Measurements from ENCODE around the gene VTCN1. TPM values are rescaled to one million over a fixed set of nuclear protein-coding genes. Genes with fewer than 3 reads are reported as not detected.

VTCN1 gene
- total and polyA plus RNA-seq, 2 of the 13 experiments (the other 11 are each of a cell fraction or from before 2014, with no cell fraction given), result not detected

- TF ChIP-seq ZSCAN31 (CRISPR knock-in tag; IDR thresholded peaks at IDR 0.05; ENCODE audit: low read depth), result no peak
Observed at GRCh38 chr1:117231312-117231711, 20.6 kb upstream of the VTCN1 start (continued).

GRCh38 chr1:117229217-117229616, 18.5 kb upstream of the VTCN1 start:
- FAIRE-seq (no peak), ATAC-seq (no peak), DNase-seq (ENCODE audit: low spot score) (no peak)
- Histone ChIP-seq H3K9ac (ENCODE audit: insufficient read depth, low read depth, low read length) (no peak overlapping the region), H3K36me3 (replicated peaks in 1 of 2; ENCODE audit: control insufficient read depth in 1 of 2, insufficient read depth in 2 of 2, low read length in 2 of 2) (no peaks in the 10 kb centered on the region), H2AFZ (ENCODE audit: low read length) (no peak overlapping the region), H3K4me1 (ENCODE audit: insufficient read depth, low read length) (no peaks in the 10 kb centered on the region), H3K79me2 (ENCODE audit: insufficient read depth, low read length) (no peaks in the 10 kb centered on the region), H4K20me1 (ENCODE audit: insufficient read depth, low read length) (no peaks in the 10 kb centered on the region), H3K27ac (ENCODE audit: extremely low read length, insufficient read depth, low read length) (no peak overlapping the region), H3K4me2 (ENCODE audit: low read depth, low read length) (no peak overlapping the region), H3K27me3 (ENCODE audit: control insufficient read depth in 1 of 2, insufficient read depth in 2 of 2, low read length in 2 of 2) (no peaks in the 10 kb centered on the region), H3K9me3 (ENCODE audit: low read length) (no peaks in the 10 kb centered on the region), H3K4me3 (replicated peaks in 1 of 3; ENCODE audit: insufficient read depth in 1 of 3, low read depth in 2 of 3, low read length in 3 of 3) (no peak overlapping the region)
- POLR2A ChIA-PET, result no interaction called here
- whole genome bisulfite sequencing (ENCODE audit: low lambda C conversion rate), result 11% methylated on average over 3 of the region's 3 CpGs
- CTCF ChIA-PET (ENCODE audit: low intra/inter-chr PET ratio, low total read pairs), result no interaction called here
- BruUV-seq (replicated peaks), result no TSS peak
- TF ChIP-seq GATAD2A (CRISPR knock-in tag; IDR thresholded peaks at IDR 0.05), result no peak
- no peak for TF ChIP-seq NR2C2 (CRISPR knock-in tag; IDR thresholded peaks at IDR 0.05; ENCODE audit: borderline replicate concordance)
- no peak for TF ChIP-seq ZNF460 (CRISPR knock-in tag; IDR thresholded peaks at IDR 0.05; ENCODE audit: borderline replicate concordance)
- intact Hi-C loops (cut with micrococcal nuclease; ENCODE audit: unreplicated experiment), result no loop called here
- in situ Hi-C loops (cut with HindIII; ENCODE audit: extremely low pct_ligation_motif_present, low pct_unique_long_range_greater_than_20kb), result no loop called here

DNA sequence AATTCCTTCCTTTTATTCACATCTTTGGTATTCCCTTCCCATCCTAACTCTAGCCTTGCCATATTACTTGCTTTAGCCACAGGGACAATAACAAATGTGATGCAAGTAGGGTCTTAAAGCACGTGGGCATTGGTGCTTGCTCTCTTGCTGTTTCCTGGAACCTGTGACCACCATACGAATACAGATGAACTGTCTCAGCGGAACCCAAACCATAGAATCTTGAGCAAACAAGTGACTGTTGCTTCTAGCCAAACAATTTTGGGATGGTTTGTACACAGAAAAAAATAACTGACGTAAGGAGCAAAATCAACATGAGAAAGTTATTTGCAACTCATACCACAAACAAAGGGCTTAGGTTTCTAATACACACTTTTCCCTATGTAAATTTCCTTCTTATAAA, 15.2 kb upstream of the VTCN1 start:
- no peak overlapping the region for H3K27ac ChIP-seq (ENCODE audit: extremely low read length, insufficient read depth, low read length)
- H3K27me3 ChIP-seq (ENCODE audit: control insufficient read depth in 1 of 2, insufficient read depth in 2 of 2, low read length in 2 of 2), result no peaks in the 10 kb centered on the region
- 23% methylated on average over 4 of the region's 4 CpGs for WGBS (ENCODE audit: low lambda C conversion rate)
- H3K9me3 ChIP-seq (ENCODE audit: low read length), result no peaks in the 10 kb centered on the region
- no peak for ATAC-seq
- POLR2A ChIA-PET, result no interaction called here
- intact Hi-C loops (cut with micrococcal nuclease; ENCODE audit: unreplicated experiment), result no loop called here
- no TSS peak for BruUV-seq (replicated peaks)
- no peak overlapping the region for H2AFZ ChIP-seq (ENCODE audit: low read length)
- H3K4me3 ChIP-seq (replicated peaks in 1 of 3; ENCODE audit: insufficient read depth in 1 of 3, low read depth in 2 of 3, low read length in 3 of 3), result no peak overlapping the region
- H3K4me2 ChIP-seq (ENCODE audit: low read depth, low read length), result no peak overlapping the region
- CTCF ChIA-PET (ENCODE audit: low intra/inter-chr PET ratio, low total read pairs), result no interaction called here
- DNase-seq (ENCODE audit: low spot score), result no peak
- no peak for TF ChIP-seq ZNF672 (CRISPR knock-in tag; IDR thresholded peaks at IDR 0.05)
- no peak for TF ChIP-seq ZMYM4 (CRISPR knock-in tag; IDR thresholded peaks at IDR 0.05)
- TF ChIP-seq PRPF4 (IDR thresholded peaks at IDR 0.05; ENCODE audit: low read depth, low read length, poor library complexity, severe bottlenecking), result no peak
- no peaks in the 10 kb centered on the region for H3K79me2 ChIP-seq (ENCODE audit: insufficient read depth, low read length)
- H4K20me1 ChIP-seq (ENCODE audit: insufficient read depth, low read length), result no peaks in the 10 kb centered on the region
- in situ Hi-C loops (cut with HindIII; ENCODE audit: extremely low pct_ligation_motif_present, low pct_unique_long_range_greater_than_20kb), result no loop called here
- no peak for FAIRE-seq
- no peaks in the 10 kb centered on the region for H3K36me3 ChIP-seq (replicated peaks in 1 of 2; ENCODE audit: control insufficient read depth in 1 of 2, insufficient read depth in 2 of 2, low read length in 2 of 2)
- no peak overlapping the region for H3K9ac ChIP-seq (ENCODE audit: insufficient read depth, low read depth, low read length)
- no peaks in the 10 kb centered on the region for H3K4me1 ChIP-seq (ENCODE audit: insufficient read depth, low read length)

All from HepG2 (cell line).